ELR (cell line): ENCODE results near the gene REEP1.
A peak's percentile ranks its signal among the peaks of the same experiment; 100 is the strongest.
"Not testable (repeated sequence)": the region's sequence is repeated elsewhere in the genome, so short reads cannot be mapped to it uniquely, and the experiment has no call there.

Experiments used
- DNase-seq: peaks from one replicate; pipeline ENCODE4 v3.0.0-alpha.2; 2015; ENCODE audit warnings: low read depth

Gene REEP1

DNA sequence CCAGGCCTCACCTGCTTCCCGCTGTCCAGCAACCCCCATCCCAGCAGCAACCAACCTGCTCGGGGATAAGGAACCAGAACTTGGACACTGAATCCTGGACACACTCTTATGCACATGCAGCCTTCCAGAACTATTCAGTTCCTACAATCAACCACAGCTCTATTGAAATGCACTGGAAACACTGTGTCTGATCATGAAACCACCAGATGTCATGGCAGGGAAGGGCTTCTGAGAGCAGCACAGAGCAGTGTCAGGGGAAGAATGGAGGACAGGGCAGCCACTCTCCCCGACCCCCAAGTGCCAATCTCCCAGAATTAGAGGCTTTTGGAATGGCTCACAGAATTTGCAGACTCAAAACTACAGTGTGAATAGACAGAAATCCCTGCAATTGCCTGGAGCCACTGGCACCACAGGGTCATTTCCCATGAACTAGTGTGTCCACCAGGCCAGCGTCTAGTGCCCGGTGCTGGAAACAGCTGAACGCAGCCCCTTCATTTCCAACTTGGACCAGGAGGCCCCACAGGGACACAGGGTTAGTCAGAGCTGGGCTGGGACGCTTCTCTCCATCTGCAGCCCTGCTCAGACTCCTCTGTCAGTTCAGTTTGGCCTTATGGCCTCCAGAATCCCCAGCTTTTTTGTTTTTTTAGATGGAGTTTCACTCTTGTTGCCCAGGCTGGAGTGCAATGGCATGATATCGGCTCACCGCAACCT, 112.6 kb downstream of the REEP1 start:
- DNase-seq, result no peak

DNA sequence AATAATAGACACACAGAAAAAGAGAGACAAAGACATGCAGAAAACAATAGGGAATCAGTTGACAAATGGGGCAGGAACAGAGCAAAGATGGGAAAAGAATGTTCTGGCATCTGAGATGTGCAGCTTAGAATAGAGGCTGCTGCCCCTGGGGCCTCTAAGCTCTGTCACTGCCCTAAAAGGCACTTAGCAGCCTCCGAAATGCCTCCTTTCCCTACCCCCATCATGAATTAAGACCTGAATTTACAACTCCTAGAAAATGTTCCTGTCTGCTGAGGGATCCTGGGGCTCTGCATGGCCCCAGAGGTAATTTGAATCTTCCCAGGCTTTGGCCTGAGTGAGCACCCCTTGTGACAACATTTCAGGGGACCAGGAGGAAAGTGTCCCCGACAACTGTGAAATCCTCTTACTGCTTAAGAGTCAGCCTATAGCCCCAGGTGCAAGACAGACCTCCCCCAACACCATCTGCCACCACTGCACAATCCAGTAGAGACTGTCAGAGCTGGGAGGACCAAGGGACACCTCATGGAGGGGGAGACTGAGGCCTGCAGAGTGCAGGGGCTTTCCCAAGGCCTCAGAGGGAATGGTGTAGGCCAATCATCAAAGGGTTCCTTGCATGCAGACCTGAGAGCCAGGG, 113.4 kb downstream of the REEP1 start:
- DNase-seq, result no peak

DNA sequence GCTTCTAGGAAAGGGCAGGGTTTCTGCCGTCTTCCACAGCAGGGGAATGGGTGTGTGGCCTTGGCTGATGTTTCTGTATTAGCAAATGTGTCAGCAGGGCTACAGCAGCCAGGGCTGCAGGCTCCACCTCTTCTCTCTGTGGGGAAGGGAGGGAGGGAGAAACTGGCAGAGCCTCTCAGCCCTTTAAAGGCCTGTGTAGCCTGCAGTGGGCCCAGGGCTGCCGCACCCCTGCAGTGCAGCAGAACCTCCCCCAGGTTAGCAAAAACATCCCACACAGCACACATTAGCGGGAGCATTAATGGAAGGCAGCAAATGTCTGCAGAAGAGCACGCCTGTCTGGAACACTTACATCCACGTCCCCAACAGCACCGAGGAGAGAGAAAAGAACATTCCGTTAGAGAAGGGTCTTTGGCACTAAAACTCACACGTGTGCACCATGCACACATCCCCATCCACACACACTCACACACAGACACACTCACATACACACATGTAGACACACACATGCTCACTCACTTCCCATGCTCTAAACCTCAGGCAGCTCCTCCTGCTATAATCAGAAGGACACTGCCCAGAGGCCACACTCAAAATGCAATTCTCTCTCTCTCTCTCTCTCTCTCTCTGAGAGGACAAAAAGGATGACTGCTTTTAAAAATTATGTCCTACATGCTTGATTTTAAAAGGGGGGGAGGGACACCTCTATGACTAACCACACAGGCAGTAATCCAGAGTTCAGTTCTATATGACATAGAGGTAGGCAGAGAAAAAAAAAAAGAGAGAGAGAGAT, 114.1 kb downstream of the REEP1 start:
- DNase-seq, result peak; percentile 47

DNA sequence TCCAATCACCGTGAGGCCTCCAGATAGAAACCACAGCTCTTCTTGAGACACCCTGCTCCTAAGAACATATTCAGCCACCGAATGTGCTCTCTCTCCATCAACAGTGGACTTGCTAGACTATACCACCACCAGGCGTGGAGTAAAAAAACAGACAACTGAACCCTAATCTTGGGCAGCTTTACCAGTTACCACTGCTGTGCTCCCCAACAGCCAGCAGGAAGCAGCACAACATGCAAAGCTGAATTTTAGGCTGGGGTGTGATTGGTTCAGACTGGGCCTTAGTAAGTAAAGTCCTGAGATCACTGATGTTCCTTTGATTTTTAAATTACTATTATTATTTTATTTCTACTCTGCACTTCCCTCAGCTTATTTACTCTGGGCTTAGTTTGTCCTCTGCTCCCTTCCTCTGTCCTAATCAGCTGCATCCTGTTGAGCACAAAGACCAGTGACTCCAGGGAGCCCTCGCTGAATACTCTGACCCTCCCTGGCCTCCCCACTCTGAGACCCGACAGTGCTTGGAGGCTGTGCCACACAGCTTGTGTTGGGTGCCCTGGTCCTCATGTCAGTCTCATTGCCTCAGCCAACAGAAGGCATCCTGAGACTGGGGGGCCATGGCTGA, 116.3 kb downstream of the REEP1 start:
- peak; percentile 61 for DNase-seq

DNA sequence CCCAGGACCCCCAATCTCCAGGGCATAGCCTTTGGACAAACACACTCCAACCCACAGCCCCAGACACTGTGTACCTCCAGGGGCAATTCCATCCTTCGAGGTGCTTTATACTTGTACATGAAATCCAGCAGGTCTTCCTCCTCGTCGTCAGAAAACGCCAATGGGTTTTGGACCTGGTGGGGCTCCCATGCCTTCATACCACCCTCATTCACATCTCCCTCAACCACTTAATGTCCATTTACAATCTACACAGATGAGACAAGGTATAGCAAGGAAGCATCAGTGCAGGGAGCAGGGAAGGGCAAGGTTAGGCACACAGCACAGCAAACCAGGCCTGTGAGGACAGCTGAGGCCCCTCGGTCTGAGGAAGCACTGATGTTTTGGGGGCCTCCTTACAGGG, 117.5 kb downstream of the REEP1 start:
- no peak for DNase-seq

DNA sequence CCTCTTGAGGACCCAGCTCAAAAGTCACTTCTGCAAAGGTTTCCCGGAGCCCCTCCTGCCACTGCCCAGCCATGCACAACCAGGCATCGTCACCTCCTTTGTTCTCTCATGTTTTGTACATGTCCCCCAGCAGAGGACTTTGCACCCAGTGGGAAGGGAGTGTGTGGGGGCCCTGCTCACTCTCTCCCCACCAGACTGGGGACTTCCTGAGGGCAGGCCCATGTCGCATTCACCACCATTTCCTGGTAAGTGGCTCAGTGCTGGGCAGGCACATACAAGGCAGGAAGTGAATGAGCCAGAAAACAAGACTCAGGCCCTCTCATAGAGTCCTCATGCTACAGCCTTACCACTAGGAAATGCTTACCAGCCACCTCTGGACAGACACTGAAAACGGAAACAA, 119.3 kb downstream of the REEP1 start:
- DNase-seq, result no peak

DNA sequence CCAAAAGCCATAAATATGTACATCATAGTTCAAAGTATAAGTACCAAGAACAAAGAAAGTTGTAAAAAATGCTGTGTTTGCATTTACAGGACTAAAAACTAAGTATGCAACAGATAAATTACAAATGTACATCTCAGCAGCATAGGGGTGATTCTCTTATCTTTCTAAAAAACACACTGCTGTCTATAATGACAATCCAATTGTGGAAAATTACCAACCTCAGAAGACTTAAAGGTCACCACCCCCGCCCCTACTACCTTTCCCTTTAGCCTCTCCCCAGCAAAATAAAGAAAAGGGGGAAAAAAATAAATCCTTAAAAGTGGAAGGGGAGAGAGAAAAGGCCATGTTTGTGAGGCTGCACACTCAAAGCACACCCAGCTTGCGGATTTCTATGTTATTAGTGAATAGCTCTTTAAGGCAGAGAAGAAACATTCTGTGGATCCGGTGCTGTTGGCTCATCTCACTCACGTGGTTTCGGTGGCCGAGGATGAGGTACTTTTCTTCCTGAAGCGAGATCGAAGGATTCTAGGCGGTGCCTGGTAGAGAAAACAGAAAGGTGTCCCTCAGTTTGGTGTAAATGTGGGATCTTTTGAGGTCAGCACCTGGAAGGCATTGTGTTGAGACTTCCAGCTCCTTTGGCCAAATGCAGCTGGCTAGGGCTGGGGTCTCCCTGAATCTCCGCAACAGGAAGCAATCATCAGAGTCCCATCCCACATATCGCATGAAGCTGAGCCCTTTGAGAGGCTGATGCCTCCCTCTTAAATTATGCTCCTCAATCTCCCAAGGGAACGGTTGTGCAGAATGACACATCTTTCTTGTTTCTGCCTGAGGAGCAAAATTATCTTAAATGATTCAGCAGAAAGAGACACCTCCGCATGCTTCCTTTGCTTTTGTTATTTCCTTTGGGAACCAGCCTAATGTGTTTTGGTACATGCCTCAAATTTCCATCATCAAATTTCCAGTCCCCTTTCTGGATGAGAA, 120.6 kb downstream of the REEP1 start:
- DNase-seq, result peak; percentile 19

DNA sequence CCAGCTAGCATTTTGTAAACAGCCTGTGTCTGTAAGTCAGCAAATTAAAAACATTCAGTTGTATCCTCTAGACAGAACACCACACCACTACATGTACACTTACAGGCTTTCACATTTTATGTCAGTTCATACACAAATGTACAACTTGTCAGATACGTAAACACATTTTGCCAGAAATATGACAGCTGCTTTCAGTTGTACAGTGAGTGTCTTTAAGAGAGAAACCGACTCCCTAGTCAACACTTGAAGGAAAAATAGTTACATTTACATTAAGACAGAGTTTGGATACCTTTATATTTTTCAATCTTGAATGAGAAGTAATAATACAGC, 123.0 kb downstream of the REEP1 start:
- DNase-seq, result no peak

DNA sequence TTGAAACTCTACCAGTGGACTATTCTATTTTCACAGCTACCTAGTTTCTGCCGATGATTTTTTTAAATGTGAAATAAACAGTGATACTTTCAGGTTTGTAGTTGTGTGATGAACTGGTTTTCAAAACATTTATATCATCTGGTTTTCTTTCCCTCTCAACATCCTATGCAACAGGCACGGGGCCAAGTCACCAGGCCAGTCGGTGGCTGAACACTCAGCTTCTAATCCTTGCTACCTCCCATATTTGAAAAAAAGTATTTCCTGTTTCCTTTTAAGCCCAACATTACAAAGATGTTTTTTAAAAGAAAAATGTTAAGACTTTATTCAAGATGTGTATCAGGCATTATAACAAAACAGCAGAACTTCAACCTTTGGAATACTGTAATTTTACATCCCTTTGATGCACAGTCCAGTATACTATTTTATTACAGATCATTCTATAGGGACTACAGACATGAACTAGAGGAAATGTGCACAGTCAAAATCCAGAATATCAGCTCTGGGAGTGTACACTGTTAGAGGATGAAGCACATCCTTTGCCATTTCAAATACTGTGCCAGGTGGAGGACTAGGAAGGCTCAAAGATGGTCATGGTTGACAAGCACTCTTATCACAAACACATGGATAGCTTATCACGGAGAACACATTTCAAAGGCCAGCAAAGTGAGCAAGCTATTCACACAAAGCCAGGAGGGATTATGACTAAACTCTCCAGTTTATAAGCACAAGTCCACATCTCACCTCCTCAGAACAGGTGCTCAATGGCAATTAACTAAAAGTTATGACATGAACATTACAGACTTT, 123.5 kb downstream of the REEP1 start:
- no peak for DNase-seq

DNA sequence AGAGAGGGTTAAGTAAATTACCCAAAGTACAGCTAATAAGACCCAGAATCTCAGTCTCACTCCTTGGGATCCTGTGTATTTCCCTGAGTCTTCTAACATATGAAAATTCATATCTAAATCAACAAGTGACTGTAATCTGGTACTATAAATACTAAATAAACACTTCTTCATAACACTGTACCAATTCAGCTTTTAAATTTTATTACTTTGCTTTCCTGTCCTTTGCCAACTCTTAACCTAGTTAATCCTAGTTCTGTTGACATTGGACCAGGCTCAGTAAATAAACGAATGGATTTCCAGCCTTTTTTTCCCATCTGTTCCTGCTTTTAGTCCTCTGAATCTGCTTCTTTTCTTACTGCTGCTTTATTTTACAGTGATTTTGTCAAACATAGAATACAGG, 124.4 kb downstream of the REEP1 start:
- no peak for DNase-seq

DNA sequence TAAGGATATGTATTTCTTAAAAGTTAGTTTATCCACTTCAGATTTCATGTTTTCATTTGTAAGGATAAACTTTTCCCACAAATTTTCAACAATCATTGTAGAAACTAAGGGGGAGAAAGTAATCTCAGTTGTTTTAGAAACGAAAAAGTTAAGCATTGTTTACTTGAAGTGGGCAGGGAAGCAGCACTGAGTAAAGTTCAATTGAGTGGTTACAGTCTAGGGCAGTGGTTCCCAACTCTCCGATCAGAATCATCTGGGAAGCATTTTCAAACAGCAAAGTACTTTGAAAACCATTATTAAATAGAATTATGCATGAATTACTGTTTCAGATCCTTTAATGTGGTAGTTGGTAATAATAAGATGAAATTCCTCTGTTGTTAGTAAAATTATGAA, 125.6 kb downstream of the REEP1 start:
- DNase-seq, result no peak

DNA sequence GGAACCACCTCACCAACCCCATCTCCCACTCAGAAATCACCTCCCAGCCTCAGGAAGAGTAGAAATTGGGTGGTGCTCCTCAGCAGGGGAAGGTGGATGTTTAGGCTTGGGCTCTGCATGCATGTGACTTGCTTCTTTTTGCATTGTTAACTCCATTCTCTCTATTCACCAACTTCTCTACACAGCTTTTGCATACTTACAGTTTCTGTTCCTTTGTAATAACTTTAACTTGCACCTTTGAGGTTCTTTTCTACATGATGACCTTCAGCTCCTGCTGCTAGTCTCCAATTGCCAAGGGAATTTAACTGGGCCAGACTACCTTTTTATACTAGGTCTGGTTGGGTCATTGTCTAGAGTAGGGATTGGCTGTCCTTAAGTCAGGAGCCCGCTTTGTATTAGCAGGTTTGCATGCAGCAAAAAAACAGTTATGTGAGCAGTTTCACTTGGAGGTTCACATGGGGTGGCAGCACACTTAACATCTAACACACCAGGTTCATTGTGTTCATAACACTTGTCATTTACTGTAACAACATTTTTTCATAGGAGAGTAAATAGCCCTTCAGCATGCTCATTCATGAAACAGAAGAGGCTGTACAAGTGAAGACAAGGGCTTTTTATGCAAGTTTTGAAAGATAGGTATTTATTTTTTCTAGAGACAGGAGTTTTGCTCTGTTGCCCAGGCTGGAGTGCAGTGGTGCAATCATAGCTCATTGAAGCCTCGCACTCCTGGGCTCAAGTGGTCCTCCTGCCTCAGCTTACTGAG, 126.2 kb downstream of the REEP1 start:
- no peak for DNase-seq

DNA sequence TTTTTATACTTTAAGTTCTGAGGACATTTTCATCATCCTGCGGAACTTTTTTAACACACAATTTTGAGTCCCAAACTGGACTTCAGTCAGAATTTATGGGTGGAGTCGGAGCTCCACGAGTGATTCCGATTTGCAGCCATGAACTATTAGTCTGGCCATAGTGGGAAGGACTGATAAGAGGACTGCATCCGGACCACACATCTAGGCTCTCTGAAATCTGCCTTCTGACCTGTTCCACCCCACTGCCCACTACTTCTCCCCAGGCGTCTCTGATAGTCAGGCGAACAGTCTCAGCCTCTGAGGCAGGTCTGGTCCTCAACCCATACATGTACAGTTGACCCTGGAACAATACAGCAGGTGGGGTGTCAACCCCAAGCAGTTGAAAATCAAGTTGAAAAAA, 133.0 kb downstream of the REEP1 start:
- no peak for DNase-seq

DNA sequence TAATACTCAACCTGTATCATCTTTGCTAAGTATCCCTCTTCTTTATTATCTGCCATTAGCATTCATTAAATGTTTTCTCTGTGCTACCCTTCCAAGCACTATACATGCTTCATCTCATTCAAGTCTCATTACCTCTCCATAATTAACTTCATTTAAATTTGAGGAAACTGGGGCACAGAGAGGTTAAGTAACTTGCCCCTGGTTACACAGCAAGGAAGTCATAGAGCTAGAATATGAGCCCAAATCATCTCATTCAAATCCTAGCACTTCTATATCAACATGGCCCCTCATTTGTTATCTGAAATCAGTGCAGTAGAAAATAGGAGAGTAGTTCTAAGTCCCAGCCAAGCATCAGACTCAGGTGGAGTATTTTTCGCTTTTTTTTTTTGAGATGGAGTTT, 133.8 kb downstream of the REEP1 start:
- DNase-seq, result no peak

DNA sequence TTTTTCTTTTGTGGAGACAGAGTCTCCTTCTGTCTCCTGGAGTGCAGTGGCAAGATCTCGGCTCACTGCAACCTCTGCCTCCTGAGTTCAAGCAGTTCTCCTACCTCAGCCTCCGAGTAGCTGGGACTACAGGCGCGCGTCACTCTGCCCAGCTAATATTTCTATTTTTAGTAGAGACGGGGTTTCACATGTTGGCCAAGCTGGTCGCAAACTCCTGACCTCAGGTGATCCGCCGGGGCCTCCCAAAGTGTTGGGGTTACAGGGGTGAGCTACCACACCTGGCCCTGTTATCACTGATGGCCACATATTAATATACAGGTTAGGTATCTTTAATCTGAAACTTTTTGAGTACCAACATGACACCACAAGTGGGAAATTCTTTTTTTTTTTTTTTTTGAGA, 134.7 kb downstream of the REEP1 start:
- DNase-seq, result no peak

DNA sequence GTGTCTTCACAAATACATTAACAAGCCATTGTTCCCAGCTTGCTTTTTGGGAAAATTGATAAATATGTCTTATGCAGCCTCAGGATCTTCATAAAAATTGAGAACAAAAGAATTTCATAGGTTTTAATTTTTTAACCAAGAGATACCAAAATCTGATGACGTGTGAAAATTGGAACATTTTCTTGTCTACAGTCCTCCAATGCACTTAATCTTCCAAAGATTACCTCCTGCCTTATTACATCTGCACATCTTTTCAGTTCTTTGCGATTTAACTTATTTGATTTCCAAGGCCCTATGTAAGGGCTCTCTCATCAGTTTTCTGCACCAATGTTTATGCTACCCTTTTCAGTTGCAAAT, 135.1 kb downstream of the REEP1 start:
- DNase-seq, result no peak

DNA sequence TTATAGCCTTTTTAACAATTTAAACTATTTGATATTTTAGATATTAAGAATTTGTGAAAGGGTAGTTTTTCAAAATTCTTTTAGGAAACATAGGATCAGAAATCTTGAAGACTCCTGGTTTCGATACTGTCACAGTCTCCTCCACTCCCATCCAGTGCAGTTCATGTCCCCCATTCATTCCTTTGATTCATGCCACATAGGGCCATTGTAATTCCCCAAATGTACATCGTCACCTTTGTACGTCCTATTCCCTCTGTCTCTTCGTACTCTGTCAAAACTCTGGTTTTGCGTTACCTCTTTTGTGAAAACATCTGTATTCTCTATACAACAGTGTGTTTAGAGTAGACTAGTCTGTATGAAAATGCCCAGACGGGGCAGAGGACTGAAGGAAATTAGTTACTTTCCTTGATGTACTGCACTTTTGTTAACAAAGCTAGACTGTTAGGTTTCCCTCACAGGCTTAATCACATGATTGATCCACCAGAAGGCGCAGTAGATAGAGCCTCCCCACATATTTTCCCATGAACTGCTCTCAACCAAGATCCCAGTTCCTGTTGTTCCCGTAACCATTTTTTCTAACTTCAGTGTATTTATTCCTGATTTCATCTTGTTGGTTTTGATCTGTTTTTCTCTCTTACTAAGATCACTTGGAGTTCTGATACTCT, 135.6 kb downstream of the REEP1 start:
- DNase-seq, result no peak

DNA sequence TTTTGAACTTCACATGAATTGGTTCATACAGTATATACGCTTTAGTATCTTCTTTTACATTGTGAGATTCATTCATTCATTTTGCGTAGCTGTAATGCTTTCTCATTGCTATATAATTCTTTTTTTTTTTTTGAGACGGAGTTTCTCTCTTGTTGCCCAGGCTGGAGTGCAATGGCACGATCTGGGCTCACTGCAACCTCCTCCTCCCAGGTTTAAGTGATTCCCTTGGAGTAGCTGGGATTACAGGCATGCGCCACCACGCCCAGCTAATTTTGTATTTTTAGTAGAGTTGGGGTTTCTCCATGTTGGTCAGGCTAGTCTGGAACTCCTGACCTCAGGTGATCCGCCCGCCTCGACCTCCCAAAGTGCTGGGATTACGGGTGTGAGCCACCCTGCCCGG, 136.9 kb downstream of the REEP1 start:
- DNase-seq, result not testable (repeated sequence)

DNA sequence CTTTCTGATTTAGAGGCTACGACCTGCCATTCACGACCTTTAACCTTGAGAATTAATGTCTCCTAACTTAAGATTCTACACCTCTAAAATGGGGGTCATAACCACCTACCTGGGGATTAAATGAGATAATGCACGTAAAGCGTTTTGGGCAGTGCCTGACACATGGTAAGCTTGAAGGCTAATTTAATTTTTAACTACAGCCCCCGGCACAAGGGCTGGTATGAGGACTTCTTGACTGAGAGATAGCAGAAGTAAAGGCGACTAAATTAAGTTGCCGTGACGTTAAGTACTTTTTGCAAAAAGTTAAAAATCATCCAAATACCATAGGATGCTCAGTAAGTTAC, 137.6 kb downstream of the REEP1 start:
- DNase-seq, result no peak
